ENCODE measurements around the gene RASA4B. TPM values are rescaled to one million over a fixed set of nuclear protein-coding genes. Genes with fewer than 3 reads are reported as not detected.

The RASA4B gene
- total RNA-seq, 1 donor from 2014 or later = 0.85 TPM

GRCh38 chr7:102454468-102454867, 63.1 kb downstream of the RASA4B start:
- DNase-seq (ENCODE audit: low read depth) = no peak

DNA sequence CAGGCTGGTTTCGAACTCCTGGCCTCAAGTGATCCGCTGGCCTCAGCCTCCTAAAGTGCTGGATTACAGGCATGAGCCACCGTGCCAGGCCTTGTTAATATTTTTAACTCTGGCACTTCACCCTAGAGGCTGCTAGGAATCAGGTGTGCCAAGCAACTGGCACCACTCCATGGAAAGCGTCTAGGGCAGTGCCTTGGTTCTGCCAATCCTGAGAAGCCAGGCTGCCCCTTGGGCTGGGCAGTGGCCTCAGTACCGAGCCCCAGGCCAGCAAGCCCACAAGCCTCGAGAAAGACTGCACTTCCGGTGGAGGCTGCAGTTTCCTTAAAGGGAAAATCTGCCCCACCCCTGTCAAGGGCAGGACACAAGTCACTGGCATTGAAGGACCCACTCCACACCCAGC, 64.3 kb downstream of the RASA4B start:
- no peak for DNase-seq (ENCODE audit: low read depth)

DNA sequence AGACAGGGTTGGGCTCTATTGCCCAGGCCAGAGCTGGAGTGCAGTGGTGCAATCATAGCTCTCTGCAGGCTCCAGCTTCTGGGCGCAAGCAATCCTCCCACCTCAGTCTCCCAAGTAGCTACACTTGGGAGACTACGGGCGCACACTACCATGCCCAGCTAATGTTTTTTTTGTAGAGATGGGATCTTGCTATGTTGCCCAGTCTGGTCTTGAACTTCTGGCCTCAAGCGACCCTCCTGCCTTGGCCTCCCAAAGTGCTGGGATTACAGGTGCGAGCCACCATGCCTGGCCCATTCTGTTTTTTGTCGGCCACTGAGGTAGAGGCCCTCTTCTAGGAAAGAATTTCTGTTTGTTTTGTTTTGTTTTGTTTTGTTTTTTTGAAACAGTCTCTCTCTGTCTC, 65.1 kb downstream of the RASA4B start:
- no peak for DNase-seq (ENCODE audit: low read depth)

- no peak for DNase-seq (ENCODE audit: low read depth)
Measured at GRCh38 chr7:102451371-102452054, 66.1 kb downstream of the RASA4B start.

GRCh38 chr7:102450242-102450641, 67.3 kb downstream of the RASA4B start:
- DNase-seq (ENCODE audit: low read depth) = no peak

DNA sequence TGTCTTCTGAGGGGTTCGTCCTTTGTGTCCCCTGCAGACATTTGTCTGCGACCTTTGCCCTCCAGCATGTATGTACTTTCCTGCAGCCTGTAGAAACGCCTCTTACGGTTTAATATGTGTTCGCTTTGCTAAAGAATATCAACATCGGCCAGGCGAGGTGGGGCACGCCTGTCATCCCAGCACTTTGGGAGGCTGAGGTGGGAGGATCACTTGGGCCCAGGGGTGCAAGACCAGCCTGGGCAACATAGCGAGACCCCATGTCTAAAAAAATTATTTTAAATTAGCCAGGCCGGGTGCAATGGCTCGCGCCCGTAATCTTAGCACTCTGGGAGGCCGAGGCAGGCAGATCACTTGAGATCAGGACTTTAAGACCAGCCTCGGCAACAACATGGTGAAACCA, 68.4 kb downstream of the RASA4B start:
- no peak for DNase-seq (ENCODE audit: low read depth)

DNA sequence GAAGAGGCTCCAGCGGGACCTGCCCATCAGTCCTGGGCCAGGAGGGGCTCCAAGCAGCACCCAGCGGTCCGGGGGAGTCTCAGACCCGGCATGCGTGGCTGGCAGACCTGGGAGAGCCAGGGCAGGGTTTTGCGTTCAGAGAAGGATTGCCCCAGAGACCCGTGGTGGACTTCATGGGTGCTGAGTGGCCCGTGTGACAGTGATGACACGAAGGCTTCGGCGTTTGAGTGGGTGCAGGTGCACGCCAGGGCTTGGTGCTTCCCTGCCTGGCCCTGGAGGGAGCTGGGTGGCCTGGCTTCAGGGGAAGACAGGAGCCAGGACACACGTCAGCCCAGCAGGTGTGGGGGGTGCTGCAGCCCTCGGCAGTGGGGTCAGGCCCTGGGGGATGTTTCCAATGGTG, 70.3 kb downstream of the RASA4B start:
- no peak for DNase-seq (ENCODE audit: low read depth)

DNA sequence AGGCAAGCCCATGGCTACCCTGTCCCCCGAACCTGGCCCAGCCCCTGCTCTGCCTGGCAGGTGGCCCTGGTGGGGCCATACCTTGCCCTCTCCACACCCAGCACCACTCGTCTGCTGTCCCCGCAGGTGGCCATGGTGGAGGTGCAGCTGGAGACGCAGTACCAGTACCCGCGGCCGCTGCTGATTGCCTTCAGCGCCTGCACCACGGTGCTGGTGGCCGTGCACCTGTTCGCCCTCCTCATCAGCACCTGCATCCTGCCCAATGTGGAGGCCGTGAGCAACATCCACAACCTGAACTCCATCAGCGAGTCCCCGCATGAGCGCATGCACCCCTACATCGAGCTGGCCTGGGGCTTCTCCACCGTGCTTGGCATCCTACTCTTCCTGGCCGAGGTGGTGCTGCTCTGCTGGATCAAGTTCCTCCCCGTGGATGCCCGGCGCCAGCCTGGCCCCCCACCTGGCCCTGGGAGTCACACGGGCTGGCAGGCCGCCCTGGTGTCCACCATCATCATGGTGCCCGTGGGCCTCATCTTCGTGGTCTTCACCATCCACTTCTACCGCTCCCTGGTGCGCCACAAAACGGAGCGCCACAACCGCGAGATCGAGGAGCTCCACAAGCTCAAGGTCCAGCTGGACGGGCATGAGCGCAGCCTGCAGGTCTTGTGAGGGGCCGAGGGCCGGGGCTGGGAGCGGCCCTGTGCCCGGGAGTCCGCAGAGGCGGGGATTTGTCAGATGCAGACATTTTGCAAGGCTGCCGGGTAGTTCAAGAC, 71.0 kb downstream of the RASA4B start:
- no peak for DNase-seq (ENCODE audit: low read depth)

DNA sequence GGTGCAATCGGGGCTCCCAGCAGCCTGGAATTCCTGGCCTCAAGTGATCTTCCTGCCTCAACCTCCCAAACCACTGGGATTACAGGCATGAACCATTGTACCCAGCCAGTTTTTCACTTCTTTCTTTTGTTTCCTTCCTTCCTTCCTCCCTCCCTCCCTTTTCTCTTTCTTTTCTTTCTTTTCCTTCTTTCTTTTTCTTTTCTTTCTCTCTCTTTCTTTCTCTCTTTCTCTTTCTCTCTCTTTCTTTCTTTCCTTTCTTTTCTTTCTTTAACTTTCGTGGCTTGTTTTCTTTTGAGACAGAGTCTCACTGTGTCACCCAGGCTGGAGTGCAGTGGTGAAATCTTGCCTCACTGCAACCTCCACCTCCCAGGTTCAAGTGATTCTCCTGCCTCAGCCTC, 71.9 kb downstream of the RASA4B start:
- no peak for DNase-seq (ENCODE audit: low read depth)

- DNase-seq (ENCODE audit: low read depth) = no peak
Measured at GRCh38 chr7:102444961-102445673, 72.5 kb downstream of the RASA4B start.

- DNase-seq (ENCODE audit: low read depth) = peak; percentile 76
Measured at GRCh38 chr7:102439963-102440795, 77.4 kb downstream of the RASA4B start.

GRCh38 chr7:102436118-102436517, 81.5 kb downstream of the RASA4B start:
- no peak for DNase-seq (ENCODE audit: low read depth)

- peak; percentile 28 for DNase-seq (ENCODE audit: low read depth)
Measured at GRCh38 chr7:102434039-102434486, 83.5 kb downstream of the RASA4B start.

GRCh38 chr7:102433219-102434038, 84.1 kb downstream of the RASA4B start, which contains the start of gene ORAI2:
Gene ORAI2 (plus strand): TSS chr7:102433575. CDS start chr7:102438957, 5,382 bp downstream.
- DNase-seq (ENCODE audit: low read depth) = no peak

Other genes with a start within 250 kb of the RASA4B start
- gene SH2B2, start 230.9 kb downstream of the RASA4B start, total RNA-seq = 6.3 and 15.0 TPM in 2 replicates
- gene SPDYE6, start 161.3 kb downstream of the RASA4B start, total RNA-seq = not detected in 2 replicates
- 25.4 and 26.1 TPM in 2 replicates for gene PRKRIP1, start 121.4 kb downstream of the RASA4B start, total RNA-seq
- 43.2 and 138 TPM in 2 replicates for gene ORAI2, start 84.2 kb downstream of the RASA4B start, total RNA-seq
- gene ALKBH4, start 52.9 kb downstream of the RASA4B start, total RNA-seq = 9.9 and 26.6 TPM in 2 replicates
- gene LRWD1, start 52.8 kb downstream of the RASA4B start, total RNA-seq = 26.2 and 29.5 TPM in 2 replicates
- 12.0 and 17.4 TPM in 2 replicates for gene POLR2J, start 38.9 kb downstream of the RASA4B start, total RNA-seq
- gene UPK3BL2, start 25.9 kb upstream of the RASA4B start, total RNA-seq = 5.5 TPM in 1 of 2 replicates, not detected in the other
- 0.10 TPM in 1 of 2 replicates, not detected in the other for gene SPDYE2, start 33.4 kb upstream of the RASA4B start, total RNA-seq
- 3.8 and 32.7 TPM in 2 replicates for gene POLR2J3, start 54.8 kb upstream of the RASA4B start, total RNA-seq
- 1.0 and 5.0 TPM in 2 replicates for gene RASA4, start 99.0 kb upstream of the RASA4B start, total RNA-seq
- 3.6 and 7.7 TPM in 2 replicates for gene UPK3BL1, start 125.0 kb upstream of the RASA4B start, total RNA-seq
- gene SPDYE2B, start 132.5 kb upstream of the RASA4B start, total RNA-seq = not detected in 2 replicates
- 0.35 and 4.0 TPM in 2 replicates for gene POLR2J2, start 153.9 kb upstream of the RASA4B start, total RNA-seq
- 12.7 and 13.4 TPM in 2 replicates for gene FAM185A, start 231.2 kb upstream of the RASA4B start, total RNA-seq

Measured in renal cortical epithelial cell (primary cell).